Sigmoid colon (tissue), 4 donors: ENCODE results near the gene TP53BP2.

ENCODE experiments used
- CTCF ChIP-seq, 4 experiments: fragments of 450-650 bp in 3 of 4; fragments of 200-600 bp in 1 of 4; IDR thresholded peaks; one replicate each; pipeline ENCODE4 v1.5.1; 2016 to 2019; ENCODE audit warnings: antibody characterized with exemption in 4 of 4, mild to moderate bottlenecking in 3 of 4, moderate library complexity in 2 of 4
- EP300 ChIP-seq, 4 donors: sonication (generic); formaldehyde crosslinking; IDR thresholded peaks; one replicate each; pipeline ENCODE4 v1.6.1; 2017; ENCODE audit warnings: antibody characterized with exemption in 4 of 4
- POLR2A ChIP-seq, 2 donors: fragments of 450-650 bp; IDR thresholded peaks; one replicate each; pipeline ENCODE4 v1.6.1; 2016; ENCODE audit warnings: antibody characterized with exemption in 2 of 2, mild to moderate bottlenecking in 2 of 2, moderate library complexity in 2 of 2

- no peak for TF ChIP-seq CTCF (IDR thresholded peaks at IDR 0.05)
- no peak for TF ChIP-seq POLR2A (IDR thresholded peaks at IDR 0.05)
- no peak for TF ChIP-seq EP300 (IDR thresholded peaks at IDR 0.05)
These were observed 52.0 kb downstream of the TP53BP2 start for GRCh38 chr1:223793716-223794115.
